NB4 (cell line): ENCODE results near the gene PIK3C2G.

ENCODE experiments used
- DNase-seq: peaks from one replicate; pipeline ENCODE4 v3.0.0; 2010; ENCODE audit warnings: low read depth
- H3K4me3 ChIP-seq: one replicate; pipeline ENCODE4 v1.5.1; 2011; ENCODE audit warnings: mild to moderate bottlenecking, low read depth, low read length, moderate library complexity
- CTCF ChIP-seq: IDR thresholded peaks from one replicate; pipeline ENCODE4 v1.5.1; 2012; ENCODE audit warnings: low read depth, low read length
- MAX ChIP-seq: IDR thresholded peaks from 2 replicates; pipeline ENCODE4 v1.6.1; 2011; ENCODE audit warnings: low read depth, low read length
- MYC ChIP-seq: IDR thresholded peaks from 2 replicates; pipeline ENCODE4 v1.6.1; 2011; ENCODE audit warnings: low read depth, low read length
- POLR2A ChIP-seq: IDR thresholded peaks from 2 replicates; pipeline ENCODE4 v1.6.1; 2011; ENCODE audit warnings: mild to moderate bottlenecking; ENCODE audit not compliant: insufficient read length; ENCODE audit errors: extremely low read depth

Gene PIK3C2G

GRCh38 chr12:18257251-18257650 lies 4.1 kb upstream of the PIK3C2G start:
- no peak overlapping the region for H3K4me3 ChIP-seq
- no peak for DNase-seq
- TF ChIP-seq MAX = no peak
- TF ChIP-seq POLR2A = no peak
- no peak for TF ChIP-seq MYC
- no peak for TF ChIP-seq CTCF

- no peak overlapping the region for H3K4me3 ChIP-seq
- TF ChIP-seq MYC (no peak), POLR2A (no peak), MAX (no peak), CTCF (no peak)
- DNase-seq = no peak
Measured at GRCh38 chr12:18258929-18259328, 2.4 kb upstream of the PIK3C2G start.

- no peak overlapping the region for H3K4me3 ChIP-seq
- no peak for DNase-seq
- TF ChIP-seq POLR2A (no peak), MYC (no peak), CTCF (no peak), MAX (no peak)
Measured at GRCh38 chr12:18259906-18260682, 1.2 kb upstream of the PIK3C2G start.

GRCh38 chr12:18261906-18262305 lies 588 bp downstream of the PIK3C2G start:
- no peak for TF ChIP-seq POLR2A
- no peak for TF ChIP-seq CTCF
- TF ChIP-seq MYC = no peak
- no peak for TF ChIP-seq MAX
- H3K4me3 ChIP-seq = no peak overlapping the region
- no peak for DNase-seq

GRCh38 chr12:18262514-18262913 lies 1.2 kb downstream of the PIK3C2G start:
- no peak for DNase-seq
- H3K4me3 ChIP-seq = no peak overlapping the region
- TF ChIP-seq CTCF (no peak), POLR2A (no peak), MYC (no peak), MAX (no peak)

- no peak overlapping the region for H3K4me3 ChIP-seq
- DNase-seq = no peak
- TF ChIP-seq MAX = no peak
- no peak for TF ChIP-seq MYC
- TF ChIP-seq POLR2A = no peak
- no peak for TF ChIP-seq CTCF
Measured at GRCh38 chr12:18264581-18265075, 3.3 kb downstream of the PIK3C2G start.
